GM19455 (cell line): ENCODE measurements around the gene ISLR.

Experiments
- ATAC-seq: cut with Tn5 transposase; IDR thresholded peaks from one replicate; pipeline ENCODE4 v1.9.1; 2021; ENCODE audit not compliant: unreplicated experiment

ISLR gene

GRCh38 chr15:74170875-74171578, 2.5 kb upstream of the ISLR start:
- no peak for ATAC-seq

GRCh38 chr15:74171965-74172541, 1.5 kb upstream of the ISLR start:
- ATAC-seq, result no peak

GRCh38 chr15:74172701-74173379, 670 bp upstream of the ISLR start:
- no peak for ATAC-seq

- ATAC-seq, result no peak
Observed at GRCh38 chr15:74174219-74174957, 878 bp downstream of the ISLR start.

- ATAC-seq, result no peak
Observed at GRCh38 chr15:74174958-74175253, 1.4 kb downstream of the ISLR start.

- no peak for ATAC-seq
Observed at GRCh38 chr15:74175271-74176191, 2.0 kb downstream of the ISLR start.

- no peak for ATAC-seq
Observed at GRCh38 chr15:74176262-74177214, 3.0 kb downstream of the ISLR start.

GRCh38 chr15:74178326-74179100, 5.0 kb downstream of the ISLR start:
- ATAC-seq, result no peak

- no peak for ATAC-seq
Observed at GRCh38 chr15:74179101-74179841, 5.8 kb downstream of the ISLR start.

- ATAC-seq, result no peak
Observed at GRCh38 chr15:74179983-74180880, 6.7 kb downstream of the ISLR start.

GRCh38 chr15:74180881-74181602, 7.5 kb downstream of the ISLR start:
- no peak for ATAC-seq

- no peak for ATAC-seq
Observed at GRCh38 chr15:74182131-74182530, 8.6 kb downstream of the ISLR start.

GRCh38 chr15:74184582-74185091, 11.1 kb downstream of the ISLR start:
- ATAC-seq, result no peak

- ATAC-seq, result no peak
Observed at GRCh38 chr15:74185710-74186348, 12.3 kb downstream of the ISLR start.

- ATAC-seq, result no peak
Observed at GRCh38 chr15:74188216-74188615, 14.7 kb downstream of the ISLR start.

GRCh38 chr15:74191798-74192197, 18.3 kb downstream of the ISLR start:
- ATAC-seq, result no peak
